DND-41 (cell line): ENCODE measurements around the gene DISP1.
A peak's percentile ranks its signal among the peaks of the same experiment; 100 is the strongest.

Source experiments
- ATAC-seq: fragments of 200-7000 bp; cut with Tn5 transposase; 3 replicates; pipeline ENCODE4 v1.9.1; 2021; ENCODE audit warnings: low read depth; ENCODE audit not compliant: insufficient read depth
- DNase-seq: peaks from one replicate; pipeline ENCODE4 v3.0.0-alpha.2; 2020
- H2AFZ ChIP-seq: 2 replicates; pipeline ENCODE4 v1.6.0; 2012; ENCODE audit warnings: low read depth, low read length
- H3K27ac ChIP-seq: 2 replicates; pipeline ENCODE4 v1.5.1; 2012; ENCODE audit warnings: low read length, inconsistent platforms
- H3K27me3 ChIP-seq: fragments of 200-600 bp; sonication (generic); 2 replicates; pipeline ENCODE4 v1.6.0; 2012; ENCODE audit warnings: low read length, mild to moderate bottlenecking, inconsistent platforms; ENCODE audit not compliant: insufficient read depth, poor library complexity
- H3K36me3 ChIP-seq: 2 replicates; pipeline ENCODE4 v1.5.1; 2012; ENCODE audit warnings: low read length, inconsistent platforms; ENCODE audit not compliant: insufficient read depth
- H3K4me1 ChIP-seq: 2 replicates; pipeline ENCODE4 v1.5.1; 2012; ENCODE audit warnings: mild to moderate bottlenecking, low read length; ENCODE audit not compliant: insufficient read depth
- H3K4me2 ChIP-seq: 2 replicates; pipeline ENCODE4 v1.6.0; 2012; ENCODE audit warnings: mild to moderate bottlenecking, moderate library complexity, low read length, inconsistent platforms; ENCODE audit not compliant: insufficient read depth
- H3K4me3 ChIP-seq, 2 experiments: fragments of 200-600 bp in 1 of 2; shearing (Covaris generic) in 1 of 2; 2 replicates each; pipeline ENCODE4 v1.5.1; 2012 to 2016; ENCODE audit warnings: inconsistent platforms in 2 of 2, low read length in 2 of 2, mild to moderate bottlenecking in 2 of 2, low read depth in 1 of 2, moderate library complexity in 1 of 2
- H3K79me2 ChIP-seq: 2 replicates; pipeline ENCODE4 v1.6.0; 2012; ENCODE audit warnings: low read length, inconsistent platforms; ENCODE audit not compliant: insufficient read depth
- H3K9ac ChIP-seq: 2 replicates; pipeline ENCODE4 v1.6.0; 2012; ENCODE audit warnings: low read depth, mild to moderate bottlenecking, inconsistent platforms, low read length, moderate library complexity
- H3K9me3 ChIP-seq: 2 replicates; pipeline ENCODE4 v1.5.1; 2012; ENCODE audit warnings: low read length, moderate library complexity, mild to moderate bottlenecking, inconsistent platforms; ENCODE audit not compliant: insufficient read depth, severe bottlenecking
- H4K20me1 ChIP-seq: 2 replicates; pipeline ENCODE4 v1.6.0; 2012; ENCODE audit warnings: low read length; ENCODE audit not compliant: insufficient read depth
- CTCF ChIP-seq: IDR thresholded peaks from 2 replicates; pipeline ENCODE4 v1.5.1; 2012; ENCODE audit warnings: borderline replicate concordance, low read length, moderate library complexity, mild to moderate bottlenecking; ENCODE audit not compliant: poor library complexity, severe bottlenecking; ENCODE audit errors: extremely low read depth
- EZH2 ChIP-seq: IDR thresholded peaks from 3 replicates; pipeline ENCODE4 v1.6.1; 2012; ENCODE audit warnings: borderline replicate concordance, low read depth, mild to moderate bottlenecking, moderate library complexity, low read length, inconsistent platforms; ENCODE audit not compliant: severe bottlenecking

DISP1 gene

GRCh38 chr1:222815440-222815765 lies 564 bp downstream of the DISP1 start:
- ATAC-seq (no peak), DNase-seq (no peak)
- peak overlapping the region; percentile 57 to 97 for H3K4me3 ChIP-seq
- H4K20me1 ChIP-seq: no peaks in the 10 kb centered on the region
- no peaks in the 10 kb centered on the region for H3K27me3 ChIP-seq
- peaks cover 25% of the 10 kb centered on the region for H3K4me1 ChIP-seq
- peak overlapping the region; percentile 75 for H3K27ac ChIP-seq
- peak overlapping the region; percentile 89 for H3K4me2 ChIP-seq
- H3K9me3 ChIP-seq: no peaks in the 10 kb centered on the region
- H3K9ac ChIP-seq: peak overlapping the region; percentile 81
- no peaks in the 10 kb centered on the region for H3K36me3 ChIP-seq
- H3K79me2 ChIP-seq: peaks cover 32% of the 10 kb centered on the region
- H2AFZ ChIP-seq: peak overlapping the region; percentile 96
- TF ChIP-seq CTCF (no peak), EZH2 (no peak)

- H3K27ac ChIP-seq: no peak overlapping the region
- H3K4me1 ChIP-seq: peaks cover 25% of the 10 kb centered on the region
- H3K79me2 ChIP-seq: peaks cover 39% of the 10 kb centered on the region
- H3K9me3 ChIP-seq: no peaks in the 10 kb centered on the region
- no peak overlapping the region for H3K9ac ChIP-seq
- H3K4me3 ChIP-seq: no peak overlapping the region
- DNase-seq (no peak), ATAC-seq (no peak)
- H3K36me3 ChIP-seq: no peaks in the 10 kb centered on the region
- H2AFZ ChIP-seq: no peak overlapping the region
- H3K4me2 ChIP-seq: no peak overlapping the region
- no peaks in the 10 kb centered on the region for H4K20me1 ChIP-seq
- TF ChIP-seq EZH2: no peak
- TF ChIP-seq CTCF: no peak
- H3K27me3 ChIP-seq: no peaks in the 10 kb centered on the region
These were observed 2.7 kb downstream of the DISP1 start for GRCh38 chr1:222817529-222817928.

GRCh38 chr1:222818171-222818570 lies 3.3 kb downstream of the DISP1 start:
- Histone ChIP-seq H3K9ac (no peak overlapping the region), H4K20me1 (no peaks in the 10 kb centered on the region; the same call in 1 of the 2 replicates), H3K4me1 (peaks cover 25% of the 10 kb centered on the region), H2AFZ (no peak overlapping the region), H3K36me3 (no peaks in the 10 kb centered on the region), H3K27me3 (no peaks in the 10 kb centered on the region), H3K27ac (no peak overlapping the region), H3K4me2 (no peak overlapping the region), H3K4me3 (no peak overlapping the region), H3K79me2 (peaks cover 39% of the 10 kb centered on the region), H3K9me3 (no peaks in the 10 kb centered on the region)
- TF ChIP-seq EZH2 (no peak), CTCF (no peak)
- DNase-seq: no peak
- ATAC-seq: no peak

- TF ChIP-seq EZH2 (no peak), CTCF (no peak)
- Histone ChIP-seq H3K4me3 (no peak overlapping the region), H3K36me3 (no peaks in the 10 kb centered on the region), H3K4me2 (no peak overlapping the region), H3K4me1 (peaks cover 16% of the 10 kb centered on the region), H3K27ac (no peak overlapping the region), H3K9ac (no peak overlapping the region), H3K9me3 (no peaks in the 10 kb centered on the region), H3K79me2 (peaks cover 38% of the 10 kb centered on the region), H3K27me3 (no peaks in the 10 kb centered on the region), H4K20me1 (no peaks in the 10 kb centered on the region; the same call in 1 of the 2 replicates), H2AFZ (no peak overlapping the region)
- ATAC-seq: no peak
- no peak for DNase-seq
These were observed 5.4 kb downstream of the DISP1 start for GRCh38 chr1:222820171-222820712.
